ENCODE measurements around the gene TMEM19.

TMEM19 gene

DNA sequence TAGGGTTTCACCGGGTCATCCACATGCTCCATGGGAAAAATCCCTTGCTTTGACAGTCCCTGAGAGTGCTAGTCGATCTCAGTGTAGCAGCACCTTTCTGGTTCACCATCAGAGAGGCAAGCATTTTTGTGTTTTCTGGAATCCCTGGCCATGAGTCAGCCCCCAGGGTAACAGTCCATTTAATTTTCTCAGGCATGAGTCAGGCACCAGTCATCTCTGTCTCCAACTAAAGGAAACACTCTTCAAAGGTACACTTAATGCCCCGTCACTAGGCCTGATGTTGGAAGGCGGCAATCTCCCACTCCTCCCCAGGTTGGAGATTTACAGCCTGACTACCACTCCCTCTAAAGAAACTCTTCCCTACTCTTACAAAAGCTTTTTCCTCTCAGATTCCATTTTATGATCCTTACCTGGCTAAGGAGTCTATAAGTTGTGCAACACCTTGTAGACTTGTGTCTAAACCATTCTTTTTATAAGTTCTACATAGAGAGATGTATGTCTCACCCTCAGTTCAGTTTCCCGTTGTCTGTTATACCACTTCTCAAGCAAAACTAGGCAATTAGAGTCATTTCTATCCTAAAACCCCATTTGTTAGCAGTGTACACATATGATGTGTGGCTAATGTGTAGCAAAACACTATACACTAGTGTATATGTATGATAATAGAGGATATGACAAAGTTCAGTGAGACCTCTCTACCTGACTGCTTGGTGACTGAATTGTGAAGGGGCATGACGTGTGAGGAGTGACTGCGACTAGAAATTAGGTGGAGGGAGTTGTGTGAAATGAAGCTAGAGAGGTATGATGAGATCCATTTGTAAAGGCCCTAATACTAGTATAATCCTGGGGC, 24.6 kb downstream of the TMEM19 start:
- Histone ChIP-seq H3K9ac (ENCODE audit: low read depth, low read length) (no peak overlapping the region), H3K27ac (ENCODE audit: low read depth, low read length) (peak overlapping the region; percentile 72), H3K4me1 (ENCODE audit: control insufficient read depth, insufficient read depth, low read length) (peaks cover 19% of the 10 kb centered on the region), H3K4me3 (ENCODE audit: low read depth, low read length) (no peak overlapping the region), H3K27me3 (ENCODE audit: control insufficient read depth, insufficient read depth, low read length) (no peaks in the 10 kb centered on the region), H3K9me3 (ENCODE audit: control insufficient read depth, insufficient read depth, low read length) (peaks cover 4% of the 10 kb centered on the region; the same call in 1 of the 2 replicates), H3K36me3 (ENCODE audit: control insufficient read depth, insufficient read depth, low read length) (no peaks in the 10 kb centered on the region)

DNA sequence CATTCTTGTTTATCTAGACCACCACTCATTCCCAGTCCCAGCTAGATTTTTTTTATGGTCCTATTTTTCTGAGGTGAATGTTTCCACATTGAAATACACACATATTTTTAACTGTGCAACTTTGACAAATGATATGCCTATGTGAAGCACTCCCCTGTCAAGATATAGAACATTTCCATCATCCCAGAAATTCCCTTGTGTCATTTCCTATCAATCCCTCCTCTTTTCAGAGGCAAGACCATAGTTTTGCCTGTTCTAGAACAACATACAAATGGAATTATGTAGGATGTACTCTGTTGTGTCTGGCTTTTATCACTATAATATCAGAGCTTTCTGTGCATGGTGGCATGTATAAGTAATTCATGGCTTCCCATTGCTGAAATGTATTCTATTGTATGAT, 32.7 kb downstream of the TMEM19 start:
- H3K36me3 ChIP-seq (ENCODE audit: control insufficient read depth, insufficient read depth, low read length): no peaks in the 10 kb centered on the region
- H3K4me3 ChIP-seq (ENCODE audit: low read depth, low read length): no peak overlapping the region
- no peaks in the 10 kb centered on the region for H3K4me1 ChIP-seq (ENCODE audit: control insufficient read depth, insufficient read depth, low read length)
- H3K27me3 ChIP-seq (ENCODE audit: control insufficient read depth, insufficient read depth, low read length): no peaks in the 10 kb centered on the region
- H3K9me3 ChIP-seq (ENCODE audit: control insufficient read depth, insufficient read depth, low read length): no peaks in the 10 kb centered on the region
- H3K27ac ChIP-seq (ENCODE audit: low read depth, low read length): no peak overlapping the region
- no peak overlapping the region for H3K9ac ChIP-seq (ENCODE audit: low read depth, low read length)

DNA sequence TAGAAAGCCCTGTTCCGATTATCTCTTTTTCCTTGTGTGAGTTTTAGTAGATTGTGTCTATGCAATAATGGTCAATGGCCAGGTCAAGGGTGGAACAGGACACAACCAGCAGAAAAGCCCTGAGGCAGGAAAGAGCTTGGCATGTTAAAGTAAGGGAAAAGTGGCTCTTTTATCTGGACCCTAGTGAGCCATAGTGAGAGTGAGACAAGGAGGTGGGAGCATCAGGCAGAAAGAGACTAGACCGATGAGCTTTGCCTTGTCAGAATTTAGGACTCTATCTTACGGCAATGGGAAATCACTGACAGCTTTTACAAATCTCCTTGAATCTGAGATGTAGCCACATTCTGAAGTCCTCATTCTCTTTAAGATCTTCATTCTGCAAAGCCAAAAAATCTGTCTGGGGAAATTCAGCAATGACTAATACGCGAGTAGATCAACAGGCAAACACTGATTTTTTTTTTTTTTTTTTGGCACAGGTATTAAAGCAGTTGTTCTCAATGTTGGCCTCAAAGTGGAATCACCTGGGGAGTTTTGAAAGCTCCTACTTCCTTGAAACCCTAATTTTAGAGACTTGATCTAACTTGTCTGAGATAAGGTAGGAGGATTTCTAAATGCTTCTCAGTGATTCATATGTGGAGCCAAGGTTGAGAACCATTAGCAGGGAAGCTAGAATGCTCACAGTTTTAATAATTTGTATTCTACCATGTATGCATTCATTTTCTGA, 33.9 kb downstream of the TMEM19 start:
- Histone ChIP-seq H3K9me3 (ENCODE audit: control insufficient read depth, insufficient read depth, low read length) (no peaks in the 10 kb centered on the region), H3K27me3 (ENCODE audit: control insufficient read depth, insufficient read depth, low read length) (no peaks in the 10 kb centered on the region), H3K4me3 (ENCODE audit: low read depth, low read length) (no peak overlapping the region), H3K4me1 (ENCODE audit: control insufficient read depth, insufficient read depth, low read length) (no peaks in the 10 kb centered on the region), H3K36me3 (ENCODE audit: control insufficient read depth, insufficient read depth, low read length) (no peaks in the 10 kb centered on the region), H3K27ac (ENCODE audit: low read depth, low read length) (no peak overlapping the region), H3K9ac (ENCODE audit: low read depth, low read length) (no peak overlapping the region)

DNA sequence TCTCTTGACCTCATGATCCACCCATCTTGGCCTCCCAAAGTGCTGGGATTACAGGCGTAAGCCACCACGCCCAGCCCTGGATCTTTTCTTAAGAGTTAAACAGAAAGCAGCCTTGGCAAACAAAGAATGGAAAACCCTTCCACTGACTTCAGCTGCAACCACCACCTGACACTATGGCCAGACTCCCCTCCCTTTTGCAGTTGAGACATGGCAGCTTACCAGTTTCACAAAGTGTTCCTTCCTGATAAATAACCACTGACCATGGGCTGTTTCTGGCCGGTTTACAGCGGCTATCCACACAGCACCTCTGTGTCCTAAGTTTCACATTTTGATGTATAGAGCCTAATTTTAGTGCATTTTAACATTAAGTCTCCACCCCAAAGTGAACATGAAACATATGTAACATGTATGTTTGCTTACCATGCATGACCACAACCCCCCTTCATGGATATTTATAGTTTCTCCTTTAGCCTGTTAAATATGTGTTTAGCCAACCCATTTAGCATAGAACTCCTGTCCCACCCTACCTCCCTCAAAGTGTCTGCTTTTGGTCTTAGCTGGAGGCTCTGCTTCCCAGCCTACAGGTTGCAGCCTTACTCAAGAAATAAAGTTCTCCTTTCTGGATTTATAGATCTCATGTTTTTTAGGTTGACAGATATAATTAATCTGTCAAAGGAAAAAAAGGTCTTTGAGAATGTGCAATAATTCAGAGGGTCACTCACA, 36.1 kb downstream of the TMEM19 start:
- H3K4me1 ChIP-seq (ENCODE audit: control insufficient read depth, insufficient read depth, low read length): no peaks in the 10 kb centered on the region

DNA sequence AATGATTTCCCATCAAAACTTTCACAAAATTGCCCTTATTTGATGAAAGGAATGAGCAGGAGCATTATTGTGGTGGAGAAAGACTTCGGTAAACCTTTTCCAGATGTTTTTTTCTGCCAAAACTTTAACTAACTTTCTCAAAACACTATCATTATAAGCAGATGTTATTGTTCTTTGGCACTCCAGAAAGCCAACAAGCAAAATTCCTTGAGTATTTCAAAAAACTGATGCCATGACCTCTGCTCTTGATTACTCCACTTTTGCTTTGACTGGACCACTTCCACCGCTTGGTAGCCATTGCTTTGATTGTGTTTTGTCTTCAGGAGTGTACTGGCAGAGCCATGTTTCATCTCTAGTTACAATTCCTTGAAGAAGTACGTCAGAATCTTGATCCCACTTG, 39.1 kb downstream of the TMEM19 start:
- Histone ChIP-seq H3K4me3 (ENCODE audit: low read depth, low read length) (no peak overlapping the region), H3K9ac (ENCODE audit: low read depth, low read length) (no peak overlapping the region), H3K36me3 (ENCODE audit: control insufficient read depth, insufficient read depth, low read length) (no peaks in the 10 kb centered on the region), H3K27ac (ENCODE audit: low read depth, low read length) (no peak overlapping the region), H3K27me3 (ENCODE audit: control insufficient read depth, insufficient read depth, low read length) (no peaks in the 10 kb centered on the region), H3K9me3 (ENCODE audit: control insufficient read depth, insufficient read depth, low read length) (no peaks in the 10 kb centered on the region), H3K4me1 (ENCODE audit: control insufficient read depth, insufficient read depth, low read length) (no peaks in the 10 kb centered on the region)

More for the DNA sequence above, 36.1 kb downstream of the TMEM19 start:
- no peak overlapping the region for H3K9ac ChIP-seq (ENCODE audit: low read depth, low read length)
- no peaks in the 10 kb centered on the region for H3K36me3 ChIP-seq (ENCODE audit: control insufficient read depth, insufficient read depth, low read length)
- H3K4me3 ChIP-seq (ENCODE audit: low read depth, low read length): no peak overlapping the region
- no peaks in the 10 kb centered on the region for H3K27me3 ChIP-seq (ENCODE audit: control insufficient read depth, insufficient read depth, low read length)
- no peaks in the 10 kb centered on the region for H3K9me3 ChIP-seq (ENCODE audit: control insufficient read depth, insufficient read depth, low read length)
- no peak overlapping the region for H3K27ac ChIP-seq (ENCODE audit: low read depth, low read length)

DNA sequence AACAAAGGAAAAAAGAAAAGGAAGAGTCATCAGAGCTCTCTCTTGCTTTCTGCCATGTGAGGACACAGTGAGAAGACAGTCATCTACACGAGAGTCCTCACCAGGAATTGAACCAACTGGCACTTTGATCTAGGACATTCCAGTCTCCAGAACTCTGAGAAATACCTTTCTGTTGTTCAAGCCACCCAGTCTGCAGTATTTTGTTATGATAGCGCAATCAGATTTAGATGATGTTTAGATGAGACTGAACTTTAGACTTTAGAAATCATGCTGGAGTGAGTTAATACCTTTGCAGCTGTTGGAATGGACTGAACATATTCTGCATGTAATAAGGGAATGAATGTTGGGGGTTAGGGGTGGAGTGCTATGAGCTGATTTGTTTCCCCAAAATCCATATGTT, 40.7 kb downstream of the TMEM19 start:
- Histone ChIP-seq H3K27ac (ENCODE audit: low read depth, low read length) (no peak overlapping the region), H3K27me3 (ENCODE audit: control insufficient read depth, insufficient read depth, low read length) (no peaks in the 10 kb centered on the region), H3K36me3 (ENCODE audit: control insufficient read depth, insufficient read depth, low read length) (no peaks in the 10 kb centered on the region), H3K4me1 (ENCODE audit: control insufficient read depth, insufficient read depth, low read length) (no peaks in the 10 kb centered on the region), H3K9ac (ENCODE audit: low read depth, low read length) (no peak overlapping the region), H3K9me3 (ENCODE audit: control insufficient read depth, insufficient read depth, low read length) (no peaks in the 10 kb centered on the region), H3K4me3 (ENCODE audit: low read depth, low read length) (no peak overlapping the region)

DNA sequence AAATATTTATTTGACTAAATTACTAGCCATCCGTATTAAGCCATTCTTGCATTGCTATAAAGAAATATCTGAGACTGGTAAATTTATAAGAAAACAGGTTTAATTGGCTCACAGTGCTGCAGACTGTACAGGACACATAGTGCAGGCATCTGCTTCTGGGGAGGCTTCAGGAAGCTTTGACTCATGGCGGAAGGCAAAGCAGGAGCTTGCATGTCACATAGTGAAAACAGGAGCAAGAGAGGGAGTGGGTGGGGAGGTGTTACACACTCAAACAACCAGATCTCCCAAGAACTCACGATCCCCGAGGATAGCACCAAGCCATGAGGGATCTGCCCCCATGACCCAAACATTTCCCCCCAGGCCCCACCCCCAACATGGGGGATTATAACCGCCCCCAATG, 42.1 kb downstream of the TMEM19 start:
- Histone ChIP-seq H3K27me3 (ENCODE audit: control insufficient read depth, insufficient read depth, low read length) (no peaks in the 10 kb centered on the region), H3K4me3 (ENCODE audit: low read depth, low read length) (no peak overlapping the region), H3K36me3 (ENCODE audit: control insufficient read depth, insufficient read depth, low read length) (no peaks in the 10 kb centered on the region), H3K4me1 (ENCODE audit: control insufficient read depth, insufficient read depth, low read length) (no peaks in the 10 kb centered on the region; the same call in 1 of the 2 replicates), H3K27ac (ENCODE audit: low read depth, low read length) (no peak overlapping the region), H3K9ac (ENCODE audit: low read depth, low read length) (no peak overlapping the region), H3K9me3 (ENCODE audit: control insufficient read depth, insufficient read depth, low read length) (no peaks in the 10 kb centered on the region)

DNA sequence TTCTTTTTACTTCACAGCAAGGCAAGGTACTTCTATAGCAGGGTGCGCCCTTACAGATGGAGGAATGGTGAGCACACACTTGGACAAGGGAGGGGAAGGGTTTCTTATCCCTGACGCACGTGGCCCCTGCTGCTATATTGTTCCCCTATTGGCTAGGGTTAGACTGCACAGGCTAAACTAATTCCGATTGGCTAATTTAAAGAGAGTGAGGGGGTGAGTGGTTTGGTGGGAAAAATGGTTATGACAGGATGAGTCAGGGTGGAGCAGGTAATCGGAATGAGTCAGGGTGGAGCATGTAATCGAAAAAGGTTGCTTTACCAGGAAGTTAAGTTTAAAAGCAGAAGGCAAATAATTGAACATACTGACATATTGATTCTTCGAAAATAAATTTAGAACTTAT, 45.1 kb downstream of the TMEM19 start:
- no peaks in the 10 kb centered on the region for H3K36me3 ChIP-seq (ENCODE audit: control insufficient read depth, insufficient read depth, low read length)
- H3K9me3 ChIP-seq (ENCODE audit: control insufficient read depth, insufficient read depth, low read length): no peaks in the 10 kb centered on the region
- H3K4me3 ChIP-seq (ENCODE audit: low read depth, low read length): no peak overlapping the region
- no peaks in the 10 kb centered on the region; the same call in 1 of the 2 replicates for H3K4me1 ChIP-seq (ENCODE audit: control insufficient read depth, insufficient read depth, low read length)
- H3K27ac ChIP-seq (ENCODE audit: low read depth, low read length): no peak overlapping the region
- no peaks in the 10 kb centered on the region for H3K27me3 ChIP-seq (ENCODE audit: control insufficient read depth, insufficient read depth, low read length)
- no peak overlapping the region for H3K9ac ChIP-seq (ENCODE audit: low read depth, low read length)

DNA sequence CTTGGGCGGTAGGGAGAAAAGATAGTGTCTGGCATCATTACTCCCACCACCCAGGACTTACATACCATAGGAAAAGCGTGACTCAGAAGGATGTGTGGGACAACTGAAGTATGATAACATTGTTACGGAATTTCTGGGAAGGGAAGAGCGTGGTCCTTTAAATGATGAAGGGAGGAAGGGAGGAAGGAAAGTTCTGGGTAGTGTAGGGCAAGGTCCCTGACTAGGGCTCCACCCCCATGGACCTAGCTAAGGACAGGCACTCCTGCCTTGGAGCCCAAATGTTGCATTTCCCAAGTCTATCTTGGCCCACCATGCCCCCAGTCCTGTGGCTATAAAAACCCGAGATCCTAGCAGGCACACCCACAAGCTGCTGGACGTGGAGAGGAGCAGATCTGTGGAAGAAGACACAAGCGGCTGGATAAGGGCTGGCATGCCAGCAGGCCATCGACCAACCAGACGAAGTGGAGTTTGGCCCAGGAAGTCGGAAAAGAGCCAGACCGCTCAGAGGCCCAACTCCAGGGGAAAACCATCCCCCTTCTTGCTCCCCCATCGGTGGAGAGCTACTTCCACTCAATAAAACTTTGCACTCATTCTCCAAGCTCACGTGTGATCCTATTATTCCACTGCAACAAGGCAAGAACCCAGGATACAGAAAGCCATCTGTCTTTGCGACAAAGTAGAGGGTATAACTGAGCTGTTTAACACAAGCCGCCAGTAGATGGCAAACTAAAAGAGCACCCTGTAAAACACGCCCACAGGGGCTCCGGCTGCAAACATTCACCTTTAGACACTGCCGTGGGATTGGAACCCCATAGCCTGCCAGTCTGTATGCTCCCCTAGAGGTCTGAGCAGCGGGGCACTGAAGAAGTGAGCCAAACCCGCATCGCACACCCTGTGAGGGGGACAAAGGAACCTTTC, 45.8 kb downstream of the TMEM19 start:
- no peaks in the 10 kb centered on the region for H3K36me3 ChIP-seq (ENCODE audit: control insufficient read depth, insufficient read depth, low read length)
- no peaks in the 10 kb centered on the region for H3K9me3 ChIP-seq (ENCODE audit: control insufficient read depth, insufficient read depth, low read length)
- no peak overlapping the region for H3K4me3 ChIP-seq (ENCODE audit: low read depth, low read length)
- no peaks in the 10 kb centered on the region for H3K27me3 ChIP-seq (ENCODE audit: control insufficient read depth, insufficient read depth, low read length)
- 0 out of 2 replicates have a peak overlapping the region, but pooled peaks have one; percentile 23 for H3K9ac ChIP-seq (ENCODE audit: low read depth, low read length)
- no peak overlapping the region for H3K27ac ChIP-seq (ENCODE audit: low read depth, low read length)
- H3K4me1 ChIP-seq (ENCODE audit: control insufficient read depth, insufficient read depth, low read length): no peaks in the 10 kb centered on the region; the same call in 1 of the 2 replicates

DNA sequence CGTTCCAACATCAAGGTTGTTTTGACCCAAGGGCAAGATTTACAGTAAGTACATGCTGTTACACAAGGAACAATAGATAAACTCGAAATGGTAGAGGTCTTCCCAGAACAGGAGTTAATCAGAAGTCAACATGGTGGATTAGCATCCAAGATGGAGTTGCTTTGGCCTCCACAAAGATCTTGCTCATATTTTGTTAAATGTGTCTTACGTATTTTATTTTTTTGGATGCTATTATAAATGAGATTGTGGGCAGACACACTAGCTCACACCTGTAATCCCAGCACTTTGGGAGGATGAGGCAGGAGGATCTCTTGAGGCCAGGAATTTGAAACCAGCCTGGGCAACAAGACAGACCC, 46.5 kb downstream of the TMEM19 start:
- H3K9ac ChIP-seq (ENCODE audit: low read depth, low read length): 0 out of 2 replicates have a peak overlapping the region, but pooled peaks have one; percentile 23
- H3K4me3 ChIP-seq (ENCODE audit: low read depth, low read length): no peak overlapping the region

More for the DNA sequence above, 46.5 kb downstream of the TMEM19 start:
- Histone ChIP-seq H3K9me3 (ENCODE audit: control insufficient read depth, insufficient read depth, low read length) (no peaks in the 10 kb centered on the region), H3K36me3 (ENCODE audit: control insufficient read depth, insufficient read depth, low read length) (no peaks in the 10 kb centered on the region), H3K27me3 (ENCODE audit: control insufficient read depth, insufficient read depth, low read length) (no peaks in the 10 kb centered on the region), H3K4me1 (ENCODE audit: control insufficient read depth, insufficient read depth, low read length) (no peaks in the 10 kb centered on the region; the same call in 1 of the 2 replicates), H3K27ac (ENCODE audit: low read depth, low read length) (no peak overlapping the region)

All from HUES48 (cell line).